ENCODE measurements around the gene CD81. TPM values are rescaled to one million over a fixed set of nuclear protein-coding genes. Genes with fewer than 3 reads are reported as not detected.

The CD81 gene
- total RNA-seq, 4 donors from 2014 or later = 110 to 265 (median 125) TPM

- intact Hi-C loops (cut with DNase I) = loop anchor here (5.0 kb wide), 1 partner anchor 462 kb away; the partner anchor contains the start of gene CDKN1C
- H3K27ac ChIP-seq = no peak overlapping the region
- no peaks in the 10 kb centered on the region for H3K36me3 ChIP-seq
- peaks cover 0 to 41% (median 0%) of the 10 kb centered on the region in 4 donors for H3K27me3 ChIP-seq
- peaks cover 0 to 13% (median 4%) of the 10 kb centered on the region in 3 donors for H3K4me1 ChIP-seq
- WGBS, 2 donors = 100% methylated on average over 1 of the region's 8 CpGs
- H3K9me3 ChIP-seq = no peaks in the 10 kb centered on the region
- no peak overlapping the region for H3K4me3 ChIP-seq
- no peak for DNase-seq
- TF ChIP-seq POLR2A (IDR thresholded peaks at IDR 0.05) (no peak), CTCF (IDR thresholded peaks at IDR 0.05) (no peak)
Observed at GRCh38 chr11:2425506-2425905, 48.4 kb downstream of the CD81 start.

- WGBS, 2 donors = 100% methylated on average over 1 of the region's 13 CpGs; no CpG with 5 or more reads in 1 of the 2 donors
- Histone ChIP-seq H3K4me3 (no peak overlapping the region), H3K36me3 (no peaks in the 10 kb centered on the region), H3K27ac (no peak overlapping the region), H3K4me1 (peaks cover 0 to 8% (median 0%) of the 10 kb centered on the region in 3 donors), H3K27me3 (peaks cover 0 to 36% (median 0%) of the 10 kb centered on the region in 4 donors), H3K9me3 (no peaks in the 10 kb centered on the region)
- TF ChIP-seq CTCF (IDR thresholded peaks at IDR 0.05) (no peak), POLR2A (IDR thresholded peaks at IDR 0.05) (no peak)
- intact Hi-C loops (cut with DNase I) = loop anchor here (5.0 kb wide), 1 partner anchor 461 kb away; the partner anchor contains the start of gene CDKN1C
- no peak for DNase-seq
Observed at GRCh38 chr11:2426221-2426620, 49.1 kb downstream of the CD81 start.

GRCh38 chr11:2426826-2427521 lies 49.9 kb downstream of the CD81 start:
- Histone ChIP-seq H3K36me3 (no peaks in the 10 kb centered on the region), H3K9me3 (no peaks in the 10 kb centered on the region), H3K27ac (no peak overlapping the region), H3K27me3 (peaks cover 0 to 29% (median 0%) of the 10 kb centered on the region in 4 donors), H3K4me3 (no peak overlapping the region), H3K4me1 (peaks cover 0 to 8% (median 0%) of the 10 kb centered on the region in 3 donors)
- no peak for DNase-seq
- TF ChIP-seq CTCF (IDR thresholded peaks at IDR 0.05) (peak in 1 of 6 experiments; percentile 10), POLR2A (IDR thresholded peaks at IDR 0.05) (no peak)
- intact Hi-C loops (cut with DNase I) = loop anchor here (5.0 kb wide), 1 partner anchor 460 kb away; the partner anchor contains the start of gene CDKN1C
- WGBS, 2 donors = 57 to 70% methylated on average over 2 to 4 of the region's 14 CpGs

GRCh38 chr11:2427721-2428321 lies 50.7 kb downstream of the CD81 start:
- WGBS, 2 donors = 50% methylated on average over 2 of the region's 12 CpGs; no CpG with 5 or more reads in 1 of the 2 donors
- H3K4me1 ChIP-seq = peaks cover 0 to 8% (median 0%) of the 10 kb centered on the region in 3 donors
- H3K27ac ChIP-seq = no peak overlapping the region
- TF ChIP-seq POLR2A (IDR thresholded peaks at IDR 0.05) = no peak
- no peaks in the 10 kb centered on the region for H3K36me3 ChIP-seq
- peaks cover 0 to 20% (median 0%) of the 10 kb centered on the region in 4 donors for H3K27me3 ChIP-seq
- no peaks in the 10 kb centered on the region for H3K9me3 ChIP-seq
- no peak overlapping the region for H3K4me3 ChIP-seq
- DNase-seq = no peak
- intact Hi-C loops (cut with DNase I) = loop anchor here (2.0 to 5.0 kb wide), 2 partner anchors 103 to 459 kb away; partner anchors contain the start of gene CDKN1C

- DNase-seq = no peak
- Histone ChIP-seq H3K4me3 (no peak overlapping the region), H3K9me3 (no peaks in the 10 kb centered on the region), H3K27me3 (peaks cover 0 to 19% (median 0%) of the 10 kb centered on the region in 4 donors), H3K36me3 (no peaks in the 10 kb centered on the region), H3K27ac (no peak overlapping the region), H3K4me1 (peaks cover 0 to 8% (median 0%) of the 10 kb centered on the region in 3 donors)
- WGBS, 2 donors = 63 to 70% methylated on average over 7 to 8 of the region's 8 CpGs
- peak; percentile 84 to 96 (median 95) for TF ChIP-seq CTCF (IDR thresholded peaks at IDR 0.05)
- TF ChIP-seq POLR2A (IDR thresholded peaks at IDR 0.05) = no peak
- intact Hi-C loops (cut with DNase I) = loop anchor here (2.0 to 5.0 kb wide), 2 partner anchors 102 to 459 kb away; partner anchors contain the start of gene CDKN1C
Observed at GRCh38 chr11:2428322-2428795, 51.2 kb downstream of the CD81 start.
